ENCODE results near the gene COL6A1. TPM values are rescaled to one million over a fixed set of nuclear protein-coding genes. Genes with fewer than 3 reads are reported as not detected.
A peak's percentile ranks its signal among the peaks of the same experiment; 100 is the strongest.

The COL6A1 gene
- polyA plus RNA-seq, 1 experiment: 493 TPM

- Histone ChIP-seq H3K27ac (ENCODE audit: low read depth, low read length) (peak overlapping the region; percentile 100), H3K9me3 (ENCODE audit: control insufficient read depth, insufficient read depth, low read length) (peaks cover 20% of the 10 kb centered on the region), H3K4me3 (ENCODE audit: low read depth, low read length) (peak overlapping the region; percentile 32; the same call in 1 of the 2 replicates), H3K27me3 (ENCODE audit: control insufficient read depth, insufficient read depth, low read length) (no peaks in the 10 kb centered on the region)
- DNase-seq (ENCODE audit: low read depth, low spot score): peak; percentile 100
- ChIA-PET POLR2A (interaction anchor here (0.6 to 2.1 kb wide), 20 partner anchors 10 to 79 kb away, joined by 3 to 29 read pairs (median 6); partner anchors contain the start of genes COL6A1 and COL6A2), CTCF (no interaction called here)
- no peak for TF ChIP-seq CTCF (IDR thresholded peaks at IDR 0.05; ENCODE audit: low read depth, low read length)
Observed at GRCh38 chr21:46048926-46049889, 67.6 kb downstream of the COL6A1 start.

- Histone ChIP-seq H3K4me3 (ENCODE audit: low read depth, low read length) (no peak overlapping the region), H3K27me3 (ENCODE audit: control insufficient read depth, insufficient read depth, low read length) (no peaks in the 10 kb centered on the region), H3K9me3 (ENCODE audit: control insufficient read depth, insufficient read depth, low read length) (peaks cover 20% of the 10 kb centered on the region), H3K27ac (ENCODE audit: low read depth, low read length) (peak overlapping the region; percentile 100)
- ChIA-PET CTCF (no interaction called here), POLR2A (interaction anchor here (0.8 to 2.1 kb wide), 11 partner anchors 10 to 77 kb away, joined by 3 to 29 read pairs (median 8); partner anchors contain the start of gene COL6A1)
- no peak for TF ChIP-seq CTCF (IDR thresholded peaks at IDR 0.05; ENCODE audit: low read depth, low read length)
- no peak for DNase-seq (ENCODE audit: low read depth, low spot score)
Observed at GRCh38 chr21:46049890-46050667, 68.5 kb downstream of the COL6A1 start.

GRCh38 chr21:46050668-46051378 lies 69.3 kb downstream of the COL6A1 start:
- no peak overlapping the region for H3K27ac ChIP-seq (ENCODE audit: low read depth, low read length)
- H3K9me3 ChIP-seq (ENCODE audit: control insufficient read depth, insufficient read depth, low read length): peaks cover 20% of the 10 kb centered on the region
- TF ChIP-seq CTCF (IDR thresholded peaks at IDR 0.05; ENCODE audit: low read depth, low read length): no peak
- DNase-seq (ENCODE audit: low read depth, low spot score): no peak
- ChIA-PET POLR2A (interaction anchor here (2.1 kb wide), 1 partner anchor 22 kb away, joined by 29 read pairs; no protein-coding TSS in a partner anchor), CTCF (no interaction called here)
- H3K4me3 ChIP-seq (ENCODE audit: low read depth, low read length): no peak overlapping the region
- H3K27me3 ChIP-seq (ENCODE audit: control insufficient read depth, insufficient read depth, low read length): no peaks in the 10 kb centered on the region

- ChIA-PET POLR2A (no interaction called here), CTCF (no interaction called here)
- Histone ChIP-seq H3K9me3 (ENCODE audit: control insufficient read depth, insufficient read depth, low read length) (peaks cover 20% of the 10 kb centered on the region), H3K27me3 (ENCODE audit: control insufficient read depth, insufficient read depth, low read length) (no peaks in the 10 kb centered on the region), H3K4me3 (ENCODE audit: low read depth, low read length) (no peak overlapping the region), H3K27ac (ENCODE audit: low read depth, low read length) (no peak overlapping the region)
- no peak for TF ChIP-seq CTCF (IDR thresholded peaks at IDR 0.05; ENCODE audit: low read depth, low read length)
- no peak for DNase-seq (ENCODE audit: low read depth, low spot score)
Observed at GRCh38 chr21:46051379-46051770, 69.8 kb downstream of the COL6A1 start.

Data from AG04450 (cell line).